Panc1 (cell line): ENCODE data around the gene VSIG8. TPM values are rescaled to one million over a fixed set of nuclear protein-coding genes. Genes with fewer than 3 reads are reported as not detected.

Source experiments
- ATAC-seq: fragments of 200-7000 bp; cut with Tn5 transposase; 2 replicates; pipeline ENCODE4 v1.9.1; 2020; ENCODE audit warnings: mild to moderate bottlenecking, moderate library complexity
- BruUV-seq: library from RNA; stranded (reverse); fragments of 400-500 nt; replicated peaks from 2 replicates; lab custom pipeline; 2021; lab: Mats Ljungman, UMichigan
- CTCF ChIA-PET: fragments of 300-600 bp; sonication (Branson Sonifier 250); formaldehyde crosslinking; loops from one replicate; lab custom pipeline; 2022; ENCODE audit warnings: antibody characterized with exemption; lab: Charles Lee
- POLR2A ChIA-PET: fragments of 300-600 bp; sonication (Branson Sonifier 250); formaldehyde crosslinking; loops from one replicate; lab custom pipeline; 2022; ENCODE audit warnings: antibody characterized with exemption; lab: Charles Lee
- DNase-seq: peaks from one replicate; pipeline ENCODE4 v3.0.0-alpha.2; 2010; ENCODE audit warnings: low read depth, low spot score
- H3K27ac ChIP-seq: 2 replicates; pipeline ENCODE4 v1.5.1; 2011; ENCODE audit warnings: mild to moderate bottlenecking, low read length, inconsistent platforms
- H3K27me3 ChIP-seq: fragments of 200-500 bp; sonication (Bioruptor generic); 2 replicates; pipeline ENCODE4 v1.6.0; 2014; ENCODE audit warnings: low read length, inconsistent platforms; ENCODE audit not compliant: control insufficient read depth, insufficient read depth
- H3K36me3 ChIP-seq: fragments of 200-500 bp; sonication (Bioruptor generic); 2 replicates; pipeline ENCODE4 v1.5.1; 2014; ENCODE audit warnings: inconsistent platforms, mild to moderate bottlenecking, low read length, moderate library complexity; ENCODE audit not compliant: control insufficient read depth, insufficient read depth
- H3K4me1 ChIP-seq: 2 replicates; pipeline ENCODE4 v1.5.1; 2011; ENCODE audit warnings: inconsistent platforms, mild to moderate bottlenecking, low read length, moderate library complexity; ENCODE audit not compliant: control insufficient read depth, insufficient read depth
- H3K4me3 ChIP-seq, 2 experiments: 2 replicates each; pipeline ENCODE4 v1.5.1; 2011 to 2012; ENCODE audit warnings: low read depth in 2 of 2, low read length in 2 of 2, mild to moderate bottlenecking in 2 of 2, inconsistent platforms in 1 of 2, moderate library complexity in 1 of 2
- H3K9me3 ChIP-seq: fragments of 200-500 bp; sonication (Bioruptor generic); 2 replicates; pipeline ENCODE4 v1.5.1; 2014; ENCODE audit warnings: low read depth, mild to moderate bottlenecking, inconsistent platforms, low read length, moderate library complexity; ENCODE audit not compliant: control insufficient read depth, insufficient read depth
- POLR2AphosphoS5 ChIP-seq: IDR thresholded peaks from 2 replicates; pipeline ENCODE4 v1.6.1; 2012; ENCODE audit warnings: mild to moderate bottlenecking, low read depth, low read length, moderate library complexity
- REST ChIP-seq, 2 experiments: IDR thresholded peaks; 2 replicates each; pipeline ENCODE4 v1.6.1; 2011 to 2012; ENCODE audit warnings: low read depth in 2 of 2, control low read depth in 1 of 2, low read length in 1 of 2, mild to moderate bottlenecking in 1 of 2, moderate library complexity in 1 of 2; ENCODE audit not compliant: insufficient read depth in 1 of 2
- SIN3A ChIP-seq: IDR thresholded peaks from 2 replicates; pipeline ENCODE4 v1.6.1; 2012; ENCODE audit warnings: low read depth, mild to moderate bottlenecking, low read length, moderate library complexity, borderline replicate concordance; ENCODE audit not compliant: insufficient read depth
- TCF7L2 ChIP-seq: IDR thresholded peaks from 2 replicates; pipeline ENCODE4 v1.6.1; 2011; ENCODE audit warnings: mild to moderate bottlenecking, low read depth, low read length, inconsistent platforms
- in situ Hi-C: cut with HindIII; loops from 2 replicates; pipeline ENCODE4 v1.10.0; 2016; ENCODE audit warnings: low sequenced_read_pairs, low pct_unique_long_range_greater_than_20kb
- intact Hi-C: fragments of 100-400 bp; cut with micrococcal nuclease; formaldehyde crosslinking; loops from one replicate; pipeline ENCODE4 v1.10.0; 2022; ENCODE audit not compliant: unreplicated experiment
- total RNA-seq: library from RNA; stranded (reverse); gene quantifications from one replicate; pipeline ENCODE4 v1.2.1, GENCODE V29; 2021; ENCODE audit not compliant: unreplicated experiment
- TF ChIP-seq, protein P1 (sequence below): fragments of 450-650 bp; IDR thresholded peaks from 2 replicates; pipeline ENCODE4 v1.5.1; 2017; ENCODE audit warnings: mild to moderate bottlenecking

VSIG8 gene
- total RNA-seq, 1 experiment from 2014 or later = not detected

DNA sequence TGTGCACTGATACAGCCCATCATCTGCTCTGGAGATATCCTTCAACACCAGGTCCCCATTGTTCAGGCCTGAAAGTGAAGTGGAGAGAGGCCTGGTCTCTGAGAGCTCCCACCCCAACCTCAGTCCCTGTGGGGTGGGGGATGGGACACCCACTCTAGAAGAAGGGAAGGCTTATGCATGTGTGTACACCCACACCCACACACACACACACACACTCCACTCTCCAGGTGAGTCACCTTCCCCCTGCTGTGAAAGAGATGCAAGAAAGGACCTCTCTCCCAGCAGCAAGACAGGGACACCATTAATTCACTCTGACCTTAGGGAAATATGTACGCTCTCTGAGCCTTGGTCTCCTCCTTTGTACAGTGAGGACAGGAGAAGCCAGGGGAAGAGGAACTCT, 5.9 kb downstream of the VSIG8 start:
- no peak for ATAC-seq

DNA sequence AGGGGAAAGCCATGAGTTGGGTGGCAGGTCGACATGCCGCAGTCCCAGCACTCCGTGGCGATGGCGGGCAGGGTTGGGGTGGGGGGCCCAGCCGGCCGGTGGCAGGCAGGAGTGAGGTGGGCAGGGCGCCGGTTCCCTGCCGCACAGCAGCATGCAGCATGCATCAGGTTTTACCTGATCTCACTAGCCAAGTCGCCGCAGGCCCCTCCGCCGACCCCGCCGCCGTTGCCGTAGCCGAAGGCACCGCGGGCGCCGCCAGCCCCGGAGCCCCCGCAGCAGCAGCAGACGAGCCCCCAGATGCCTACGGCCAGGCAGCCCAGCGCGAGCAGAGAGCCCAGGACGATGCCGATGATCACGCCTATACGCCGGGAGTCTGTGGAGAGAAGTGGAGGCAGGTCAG, 6.7 kb downstream of the VSIG8 start:
- no peak overlapping the region for H3K4me3 ChIP-seq
- DNase-seq (no peak), ATAC-seq (no peak)
- CTCF ChIA-PET = no interaction called here
- intact Hi-C loops (loop anchor here (2.0 kb wide), 1 partner anchor 75 kb away; the partner anchor contains the start of gene DUSP23), in situ Hi-C loops (no loop called here)
- H3K27ac ChIP-seq = no peak overlapping the region
- no peaks in the 10 kb centered on the region for H3K36me3 ChIP-seq
- TF ChIP-seq REST (IDR thresholded peaks at IDR 0.05; ENCODE audit: insufficient read depth in 1 of 2, low read depth in 2 of 2, low read length in 1 of 2) = no peak
- no peak for TF ChIP-seq TCF7L2
- TF ChIP-seq POLR2AphosphoS5 = no peak
- TF ChIP-seq, protein P1, sequence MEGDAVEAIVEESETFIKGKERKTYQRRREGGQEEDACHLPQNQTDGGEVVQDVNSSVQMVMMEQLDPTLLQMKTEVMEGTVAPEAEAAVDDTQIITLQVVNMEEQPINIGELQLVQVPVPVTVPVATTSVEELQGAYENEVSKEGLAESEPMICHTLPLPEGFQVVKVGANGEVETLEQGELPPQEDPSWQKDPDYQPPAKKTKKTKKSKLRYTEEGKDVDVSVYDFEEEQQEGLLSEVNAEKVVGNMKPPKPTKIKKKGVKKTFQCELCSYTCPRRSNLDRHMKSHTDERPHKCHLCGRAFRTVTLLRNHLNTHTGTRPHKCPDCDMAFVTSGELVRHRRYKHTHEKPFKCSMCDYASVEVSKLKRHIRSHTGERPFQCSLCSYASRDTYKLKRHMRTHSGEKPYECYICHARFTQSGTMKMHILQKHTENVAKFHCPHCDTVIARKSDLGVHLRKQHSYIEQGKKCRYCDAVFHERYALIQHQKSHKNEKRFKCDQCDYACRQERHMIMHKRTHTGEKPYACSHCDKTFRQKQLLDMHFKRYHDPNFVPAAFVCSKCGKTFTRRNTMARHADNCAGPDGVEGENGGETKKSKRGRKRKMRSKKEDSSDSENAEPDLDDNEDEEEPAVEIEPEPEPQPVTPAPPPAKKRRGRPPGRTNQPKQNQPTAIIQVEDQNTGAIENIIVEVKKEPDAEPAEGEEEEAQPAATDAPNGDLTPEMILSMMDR = no peak
- no peak for TF ChIP-seq SIN3A
- peaks cover 9% of the 10 kb centered on the region; the same call in 1 of the 2 replicates for H3K4me1 ChIP-seq
- H3K27me3 ChIP-seq = no peaks in the 10 kb centered on the region
- H3K9me3 ChIP-seq = no peaks in the 10 kb centered on the region
- POLR2A ChIA-PET = no interaction called here
- BruUV-seq = no TSS peak

More for the DNA sequence above, 5.9 kb downstream of the VSIG8 start:
- in situ Hi-C loops = no loop called here
- DNase-seq = no peak
- BruUV-seq = no TSS peak
- peaks cover 9% of the 10 kb centered on the region; the same call in 1 of the 2 replicates for H3K4me1 ChIP-seq
- POLR2A ChIA-PET = interaction anchor here (0.6 kb wide), 1 partner anchor 12 kb away, joined by 3 read pairs; no protein-coding TSS in a partner anchor
- CTCF ChIA-PET = no interaction called here
- H3K27me3 ChIP-seq = no peaks in the 10 kb centered on the region
- no peaks in the 10 kb centered on the region for H3K36me3 ChIP-seq
- TF ChIP-seq, protein P1 = no peak
- TF ChIP-seq POLR2AphosphoS5 = no peak
- no peak for TF ChIP-seq SIN3A
- TF ChIP-seq REST (IDR thresholded peaks at IDR 0.05; ENCODE audit: insufficient read depth in 1 of 2, low read depth in 2 of 2, low read length in 1 of 2) = no peak
- TF ChIP-seq TCF7L2 = no peak
- H3K4me3 ChIP-seq = no peak overlapping the region
- no peaks in the 10 kb centered on the region for H3K9me3 ChIP-seq
- H3K27ac ChIP-seq = no peak overlapping the region
- intact Hi-C loops = no loop called here
